ENCODE results near the gene NSUN5.

DNA sequence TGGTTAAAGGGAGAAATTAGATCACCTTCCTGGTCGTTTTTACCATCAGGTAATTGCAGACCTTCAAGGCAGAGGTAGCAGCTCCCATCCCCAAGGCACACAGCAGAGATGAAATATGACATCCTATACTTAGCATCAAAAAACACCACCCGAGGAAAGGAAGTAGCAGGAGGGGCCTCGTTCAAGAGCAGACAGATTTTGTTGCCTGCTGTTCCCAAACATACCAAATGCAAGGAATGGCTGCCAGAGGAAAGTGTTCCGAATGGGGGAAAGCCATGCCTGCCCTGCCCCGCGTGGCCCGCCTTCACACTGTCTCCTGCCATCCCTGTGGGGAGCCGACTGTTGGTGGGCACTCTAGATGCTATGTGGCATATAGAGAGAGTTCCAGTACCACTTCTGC, 37.3 kb upstream of the NSUN5 start:
- TF ChIP-seq EZH2phosphoT487 (IDR thresholded peaks at IDR 0.05; ENCODE audit: low read depth, severe bottlenecking, unreplicated experiment) (no peak), CTCF (IDR thresholded peaks at IDR 0.05; ENCODE audit: poor library complexity) (no peak)
